Activated T-cell treated with anti-CD3 and anti-CD28 coated beads for 1 hour (primary cell): ENCODE measurements around the gene CELSR1.
"Not testable (repeated sequence)": the region's sequence is repeated elsewhere in the genome, so short reads cannot be mapped to it uniquely, and the experiment has no call there.

Source experiments
- DNase-seq: peaks from one replicate; pipeline ENCODE4 v3.0.0-alpha.2; 2020; ENCODE audit warnings: low read depth

The CELSR1 gene

GRCh38 chr22:46417769-46418168, 119.7 kb downstream of the CELSR1 start:
- DNase-seq = no peak

GRCh38 chr22:46416891-46417580, 120.4 kb downstream of the CELSR1 start:
- DNase-seq = no peak

GRCh38 chr22:46416520-46416871, 120.9 kb downstream of the CELSR1 start:
- DNase-seq = no peak

- DNase-seq = no peak
Measured at GRCh38 chr22:46415776-46416519, 121.5 kb downstream of the CELSR1 start.

GRCh38 chr22:46414704-46415103, 122.7 kb downstream of the CELSR1 start:
- DNase-seq = no peak

GRCh38 chr22:46413725-46414379, 123.6 kb downstream of the CELSR1 start:
- DNase-seq = no peak

GRCh38 chr22:46411347-46411746, 126.1 kb downstream of the CELSR1 start:
- no peak for DNase-seq

GRCh38 chr22:46410291-46410808, 127.1 kb downstream of the CELSR1 start:
- no peak for DNase-seq

GRCh38 chr22:46409631-46410210, 127.7 kb downstream of the CELSR1 start:
- no peak for DNase-seq

GRCh38 chr22:46408568-46409506, 128.6 kb downstream of the CELSR1 start:
- DNase-seq = no peak

GRCh38 chr22:46407748-46408147, 129.7 kb downstream of the CELSR1 start:
- DNase-seq = no peak

- no peak for DNase-seq
Measured at GRCh38 chr22:46406791-46407190, 130.6 kb downstream of the CELSR1 start.

GRCh38 chr22:46406349-46406748, 131.1 kb downstream of the CELSR1 start:
- DNase-seq = no peak

GRCh38 chr22:46405901-46406300, 131.5 kb downstream of the CELSR1 start:
- DNase-seq = no peak

GRCh38 chr22:46403880-46404279, 133.5 kb downstream of the CELSR1 start:
- not testable (repeated sequence) for DNase-seq

GRCh38 chr22:46402505-46402904, 134.9 kb downstream of the CELSR1 start:
- DNase-seq = no peak

GRCh38 chr22:46401370-46401769, 136.1 kb downstream of the CELSR1 start:
- DNase-seq = no peak

- no peak for DNase-seq
Measured at GRCh38 chr22:46399251-46400024, 138.0 kb downstream of the CELSR1 start.

GRCh38 chr22:46397951-46398350, 139.5 kb downstream of the CELSR1 start:
- DNase-seq = no peak

GRCh38 chr22:46397514-46397913, 139.9 kb downstream of the CELSR1 start:
- DNase-seq = no peak

- not testable (repeated sequence) for DNase-seq
Measured at GRCh38 chr22:46397049-46397448, 140.4 kb downstream of the CELSR1 start.
